Measurements from ENCODE around the gene SLC4A1AP.
A peak's percentile ranks its signal among the peaks of the same experiment; 100 is the strongest.

SLC4A1AP gene

DNA sequence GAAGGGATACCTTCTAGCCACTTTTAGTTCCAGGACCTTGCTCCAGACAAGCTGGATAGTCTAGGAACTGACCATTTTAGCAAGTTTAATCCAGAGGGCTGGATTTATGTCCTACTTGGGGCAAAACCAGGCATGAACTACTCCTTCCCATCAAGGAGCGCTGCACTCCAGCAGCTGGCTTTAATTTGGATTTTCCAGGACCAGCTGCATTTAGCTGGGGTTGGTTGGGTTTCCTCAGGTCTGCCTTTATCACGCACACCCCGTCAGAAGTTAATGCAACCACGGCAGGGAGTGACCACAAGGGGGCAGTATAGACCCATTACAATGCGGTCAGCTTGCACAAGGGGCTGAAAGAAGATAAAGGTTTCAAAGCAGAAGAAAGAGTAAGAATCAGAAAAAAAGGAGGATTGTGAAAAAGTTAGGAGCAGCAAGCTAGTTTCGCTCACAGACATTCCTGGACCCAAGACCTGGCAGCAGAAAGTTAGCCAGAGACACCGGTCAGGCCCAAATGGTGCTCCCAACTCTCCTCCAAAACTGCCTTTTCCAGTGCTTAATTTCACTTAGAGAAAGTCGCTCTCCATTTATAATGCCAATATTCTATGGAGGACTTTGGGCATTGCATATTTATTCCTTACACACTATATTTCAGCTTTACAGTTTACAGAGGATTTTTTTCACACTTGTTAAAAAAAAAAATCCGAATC, 40.1 kb downstream of the SLC4A1AP start:
- peak; percentile 81 for DNase-seq (ENCODE audit: low read depth)

DNA sequence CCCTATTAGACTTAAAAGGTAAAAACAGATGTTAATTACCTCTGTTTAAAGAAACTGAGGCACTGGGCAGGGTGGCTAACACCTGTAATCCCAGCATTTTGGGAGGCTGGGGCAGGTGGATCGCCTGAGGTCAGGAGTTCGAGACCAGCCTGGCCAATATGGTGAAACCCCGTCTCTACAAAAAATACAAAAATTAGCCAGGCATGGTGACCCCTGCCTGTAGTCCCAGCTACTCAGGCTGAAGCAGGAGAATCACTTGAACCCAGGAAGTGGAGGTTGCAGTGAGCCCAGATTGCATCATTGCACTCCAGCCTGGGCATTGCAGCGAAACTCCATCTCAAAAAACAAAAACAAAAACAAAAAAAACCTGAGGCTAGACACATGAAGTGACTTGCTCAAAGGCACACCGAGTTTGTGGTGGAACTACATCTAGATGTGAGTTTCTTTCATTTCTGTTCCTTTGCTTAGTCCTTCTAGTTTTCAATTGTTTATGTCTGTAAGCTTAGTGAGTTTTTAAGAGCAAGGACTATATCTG, 40.7 kb downstream of the SLC4A1AP start:
- DNase-seq (ENCODE audit: low read depth) = no peak

- no peak for DNase-seq (ENCODE audit: low read depth)
Observed at GRCh38 chr2:27705851-27706622, 42.3 kb downstream of the SLC4A1AP start.

DNA sequence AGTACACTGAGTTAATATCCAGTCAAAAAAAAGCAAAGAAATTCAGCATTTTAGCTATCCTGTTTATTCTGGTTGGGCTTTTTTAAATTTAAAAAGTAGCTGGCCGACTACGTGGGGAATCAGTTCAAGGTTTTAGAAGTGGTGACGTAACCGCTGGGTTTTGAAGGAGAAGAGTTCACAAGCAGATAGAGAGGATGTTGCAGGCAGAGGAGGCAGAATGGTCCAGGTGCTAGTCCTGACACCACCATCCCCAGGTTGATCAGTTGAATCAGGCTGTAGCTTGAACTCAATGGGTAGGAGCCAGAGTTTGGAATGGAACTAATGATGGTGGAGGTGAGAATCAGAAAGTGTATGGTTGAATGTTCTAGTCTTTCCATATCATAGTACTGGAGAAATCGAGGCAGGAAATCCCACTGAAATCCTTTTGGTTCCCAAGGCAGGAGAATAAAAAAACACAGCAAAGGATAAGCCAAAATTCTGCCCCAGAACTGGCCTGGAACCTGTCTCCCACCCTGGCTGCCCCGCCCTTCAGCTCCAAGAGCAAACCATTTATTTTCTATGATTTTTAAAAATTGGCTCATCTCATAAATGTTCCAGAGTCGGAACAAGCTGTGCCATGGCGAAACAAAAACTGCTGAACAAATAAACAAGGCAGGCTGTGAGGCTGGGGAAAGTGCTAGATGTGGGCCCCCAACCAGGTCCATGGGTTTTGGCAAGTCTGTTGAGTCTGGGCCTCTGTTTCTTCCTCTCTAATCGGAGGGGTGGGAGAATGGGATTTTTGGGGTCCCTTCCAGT, 44.0 kb downstream of the SLC4A1AP start:
- no peak for DNase-seq (ENCODE audit: low read depth)

DNA sequence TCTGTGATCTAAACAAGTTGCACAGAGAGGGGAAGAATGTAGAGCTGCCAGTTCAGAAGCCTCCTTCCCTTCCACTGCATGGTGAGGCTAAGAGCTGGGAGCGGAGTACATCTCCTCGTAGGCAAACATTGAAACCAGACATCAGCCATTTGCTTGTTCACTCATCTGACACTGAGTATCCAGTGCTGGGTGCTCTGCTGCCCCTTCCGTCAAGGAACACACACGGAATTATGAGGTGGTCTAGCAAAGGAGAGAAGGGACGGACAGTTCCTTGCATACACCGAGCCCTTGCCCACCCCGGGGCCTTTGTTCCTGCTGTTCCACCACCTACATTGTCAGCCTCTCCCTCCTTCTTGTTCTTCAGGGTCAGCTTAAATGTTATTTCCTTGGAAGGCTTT, 44.6 kb downstream of the SLC4A1AP start:
- no peak for DNase-seq (ENCODE audit: low read depth)

DNA sequence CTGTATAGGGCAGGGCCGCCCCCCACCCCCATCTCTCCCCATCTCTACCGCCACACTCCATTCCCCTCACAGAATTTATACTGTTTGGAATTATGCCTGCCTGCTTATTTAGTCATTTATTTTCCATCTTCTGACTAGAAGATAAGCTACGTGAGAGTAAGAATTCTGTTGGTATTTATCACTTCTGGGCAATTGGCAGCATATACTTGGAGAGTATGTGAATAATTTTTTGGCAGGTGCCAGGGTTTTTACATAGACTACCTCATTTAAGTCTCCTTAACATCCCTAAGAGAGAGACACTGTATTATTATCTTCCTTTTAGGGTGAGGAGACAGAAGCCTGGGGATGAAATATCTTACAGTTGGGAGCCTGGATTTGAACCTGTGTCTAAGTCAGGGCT, 45.0 kb downstream of the SLC4A1AP start:
- no peak for DNase-seq (ENCODE audit: low read depth)

DNA sequence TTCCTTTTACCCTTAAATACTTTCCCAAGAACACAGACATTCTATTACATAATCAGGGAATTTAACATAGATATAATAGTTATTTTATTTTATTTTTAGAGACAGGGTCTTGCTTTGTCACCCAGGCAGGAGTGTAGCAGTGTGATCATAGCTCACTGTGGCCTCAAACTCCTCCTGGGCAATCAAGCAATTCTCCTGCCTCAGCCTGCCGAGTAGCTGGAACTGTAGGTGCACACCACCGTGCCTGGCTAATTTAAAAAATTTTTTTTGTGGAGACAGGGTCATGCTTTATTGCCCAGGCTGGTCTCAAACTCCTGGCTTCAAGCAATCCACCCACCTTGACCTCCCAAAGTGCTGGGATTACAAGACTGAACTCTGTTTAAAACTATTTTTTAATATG, 45.6 kb downstream of the SLC4A1AP start:
- DNase-seq (ENCODE audit: low read depth) = no peak

GRCh38 chr2:27709960-27710575, 46.4 kb downstream of the SLC4A1AP start:
- no peak for DNase-seq (ENCODE audit: low read depth)

DNA sequence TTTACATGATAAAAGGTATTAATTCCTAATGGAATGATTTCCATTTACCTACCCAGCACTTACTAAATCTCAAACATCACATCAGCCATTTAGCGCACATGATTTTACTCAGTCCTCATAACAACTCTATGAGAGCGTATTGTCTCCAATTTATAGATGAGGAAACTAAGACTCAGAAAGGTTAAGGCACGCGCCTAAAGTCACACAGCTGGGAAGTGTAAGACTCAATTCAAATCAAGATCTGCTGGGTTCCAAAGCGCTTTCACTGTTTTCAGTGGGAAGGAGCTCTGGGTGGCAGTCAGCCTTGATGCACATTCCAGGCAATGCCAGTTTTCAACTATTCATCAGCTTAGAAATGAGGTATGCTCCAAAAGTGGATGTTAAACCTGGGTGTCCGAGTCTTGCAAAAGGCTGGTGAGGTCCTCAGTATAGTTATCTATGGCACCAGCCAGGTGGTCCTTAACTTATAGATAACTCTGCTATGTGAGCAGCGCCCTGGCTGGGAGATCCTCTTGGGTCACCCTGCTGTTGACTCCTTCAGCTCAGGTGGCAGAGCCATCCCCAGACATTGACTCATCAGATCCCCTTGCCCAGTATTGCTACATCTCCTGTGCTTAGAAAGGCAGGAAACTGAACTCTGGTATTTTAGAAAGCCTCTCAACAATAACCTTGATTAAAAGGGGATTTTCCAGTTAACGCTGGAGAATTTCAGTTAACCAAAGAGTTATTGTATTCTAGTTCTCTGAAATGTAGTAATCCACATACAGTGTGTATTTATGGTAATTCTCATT, 47.1 kb downstream of the SLC4A1AP start:
- no peak for DNase-seq (ENCODE audit: low read depth)

GRCh38 chr2:27711804-27712203, 48.1 kb downstream of the SLC4A1AP start:
- no peak for DNase-seq (ENCODE audit: low read depth)

DNA sequence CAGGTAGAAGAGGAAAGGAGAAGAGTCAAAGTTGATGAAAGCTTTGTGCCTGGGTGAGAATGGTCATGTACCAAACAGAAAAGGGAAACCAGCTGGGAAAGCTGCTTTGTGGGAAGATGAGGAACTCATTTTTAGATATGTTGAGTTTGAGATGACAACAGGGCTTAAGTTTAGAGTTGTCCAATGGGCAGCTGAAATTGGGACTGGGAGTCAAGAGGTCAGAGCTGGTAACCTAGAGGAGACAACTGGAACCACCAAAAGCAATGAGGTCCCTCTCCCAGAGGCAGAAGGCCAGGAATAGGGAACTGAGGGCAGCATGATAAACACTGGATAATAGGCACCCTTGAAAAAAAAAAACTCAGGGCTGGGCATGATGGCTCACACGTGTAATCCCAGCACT, 48.8 kb downstream of the SLC4A1AP start:
- no peak for DNase-seq (ENCODE audit: low read depth)

- DNase-seq (ENCODE audit: low read depth) = no peak
Observed at GRCh38 chr2:27713201-27713600, 49.5 kb downstream of the SLC4A1AP start.

DNA sequence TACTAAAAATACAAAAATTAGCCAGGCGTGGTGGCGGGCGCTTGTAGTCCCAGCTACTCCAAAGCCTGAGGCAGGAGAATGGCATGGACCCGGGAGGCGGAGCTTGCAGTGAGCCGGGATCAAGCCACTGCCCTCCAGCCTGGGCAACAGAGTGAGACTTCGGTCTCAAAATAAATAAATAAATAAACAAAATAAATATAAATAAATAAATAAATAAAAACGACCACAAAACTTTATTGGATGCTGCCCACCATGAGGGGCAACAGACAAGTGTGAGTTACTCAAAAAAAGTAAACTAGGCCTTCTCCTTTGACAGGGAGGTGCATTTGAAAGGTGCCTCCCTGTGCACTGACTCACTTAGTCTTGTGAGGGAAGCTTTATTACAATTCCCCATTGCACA, 50.4 kb downstream of the SLC4A1AP start:
- no peak for DNase-seq (ENCODE audit: low read depth)

DNA sequence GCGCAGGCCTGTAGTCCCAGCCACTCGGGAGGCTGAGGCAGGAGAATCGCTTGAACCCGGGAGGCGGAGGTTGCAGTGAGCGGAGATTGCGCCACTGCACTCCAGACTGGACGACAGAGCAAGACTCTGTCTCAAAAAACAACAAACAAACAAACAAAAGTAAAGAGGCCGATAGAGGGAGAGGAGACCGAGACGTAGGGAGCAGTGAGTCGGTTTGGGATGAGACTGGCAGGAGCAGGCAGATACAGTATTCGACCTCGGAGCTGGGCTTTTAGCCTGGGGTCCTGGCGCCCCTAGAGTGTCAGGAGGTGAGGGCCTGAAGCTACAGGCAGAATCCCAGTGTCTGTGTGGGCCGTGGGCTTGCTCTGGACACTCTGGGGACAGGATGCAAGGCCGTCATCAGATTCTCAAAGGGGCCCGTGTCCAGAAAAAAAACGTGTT, 51.2 kb downstream of the SLC4A1AP start:
- no peak for DNase-seq (ENCODE audit: low read depth)

- no peak for DNase-seq (ENCODE audit: low read depth)
Observed at GRCh38 chr2:27715318-27716210, 51.9 kb downstream of the SLC4A1AP start.

DNA sequence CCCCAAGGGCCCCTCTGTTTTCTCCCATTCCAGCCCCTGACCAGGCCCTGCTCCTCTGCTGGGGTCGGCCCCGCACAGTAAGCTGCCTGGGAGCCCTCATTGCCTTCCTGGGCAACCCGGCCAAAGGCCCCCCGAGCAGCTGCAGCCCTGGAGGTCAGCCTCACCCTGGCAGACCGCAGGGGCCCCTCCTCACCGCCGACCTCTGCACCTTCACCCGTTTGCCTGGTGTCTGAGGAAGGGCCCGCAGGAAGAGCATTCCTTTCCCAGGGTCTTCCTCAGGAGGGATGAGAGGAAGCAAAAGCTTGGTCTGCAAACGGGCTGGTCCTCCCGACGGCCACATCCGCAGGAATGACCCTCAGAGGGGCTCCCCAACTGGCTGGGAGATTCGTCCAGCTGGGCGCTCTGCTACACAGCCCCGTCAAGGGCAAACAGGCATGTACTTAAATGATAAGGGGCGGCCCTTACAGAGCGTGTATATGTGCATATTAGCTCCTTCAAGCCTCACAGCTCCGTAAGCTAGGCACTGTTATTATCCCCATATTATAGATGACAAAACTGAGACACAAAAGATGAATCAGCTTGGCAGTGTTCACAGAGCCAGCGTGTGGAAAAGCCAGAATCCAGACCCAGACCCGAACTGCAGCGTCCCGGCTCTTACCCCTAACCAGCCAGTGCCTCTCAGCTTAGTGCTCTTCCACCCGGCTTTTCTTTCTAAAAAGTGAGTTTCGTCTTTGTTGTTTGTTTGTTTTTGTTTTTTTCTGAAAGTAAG, 52.8 kb downstream of the SLC4A1AP start:
- no peak for DNase-seq (ENCODE audit: low read depth)

- no peak for DNase-seq (ENCODE audit: low read depth)
Observed at GRCh38 chr2:27717070-27717795, 53.5 kb downstream of the SLC4A1AP start.

DNA sequence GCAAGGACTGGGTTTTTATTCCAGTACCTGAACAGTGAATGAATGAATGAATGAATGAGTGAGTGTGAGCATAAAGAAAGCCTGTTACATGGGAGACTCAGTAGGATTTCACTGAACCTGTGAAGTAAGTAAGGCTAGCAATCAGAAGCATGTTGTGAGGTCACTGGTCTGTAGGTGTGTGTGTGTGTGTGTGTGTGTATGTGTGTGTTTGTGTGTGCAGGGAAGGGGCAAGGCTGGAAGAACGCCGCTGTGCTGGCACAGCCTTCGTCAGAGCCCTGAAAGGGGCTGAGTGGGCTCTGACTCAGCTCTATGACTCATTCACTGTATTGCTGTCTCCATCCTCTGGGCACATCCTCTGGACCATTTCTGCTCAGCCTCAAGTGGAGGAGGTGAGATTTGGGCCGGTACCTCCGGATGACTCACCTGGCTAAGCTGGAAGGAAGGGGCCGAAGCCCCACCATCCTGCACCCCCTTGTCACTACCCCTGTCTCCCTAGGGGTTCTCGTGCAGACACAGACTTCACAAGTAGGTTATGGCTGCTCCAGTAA, 56.4 kb downstream of the SLC4A1AP start:
- DNase-seq (ENCODE audit: low read depth) = peak; percentile 55
